Heart right ventricle (tissue), 16 donors: Measurements from ENCODE around the gene NRTN. TPM values are rescaled to one million over a fixed set of nuclear protein-coding genes. Genes with fewer than 3 reads are reported as not detected.
A peak's percentile ranks its signal among the peaks of the same experiment; 100 is the strongest.
"Not testable (repeated sequence)": the region's sequence is repeated elsewhere in the genome, so short reads cannot be mapped to it uniquely, and the experiment has no call there.

Experiments used
- ATAC-seq, 8 donors: fragments of 200-7000 bp; cut with Tn5 transposase; one replicate each; pipeline ENCODE4 v1.9.1; 2020; ENCODE audit warnings: mild to moderate bottlenecking in 8 of 8, moderate library complexity in 8 of 8, moderate number of reproducible peaks in 1 of 8
- DNase-seq, 2 donors: peaks; one replicate each; pipeline ENCODE4 v3.0.0-alpha.2; 2020
- H3K27ac ChIP-seq, 10 donors: fragments of 200-600 bp; sonication (generic) in 2 of 10; one replicate each; pipeline versions ENCODE4 v1.5.0 to v1.8.0; 2020 to 2022; ENCODE audit warnings: mild to moderate bottlenecking in 3 of 10
- H3K27me3 ChIP-seq, 7 donors: fragments of 200-600 bp; one replicate each; pipeline ENCODE4 v1.8.0; 2021 to 2022; ENCODE audit warnings: mild to moderate bottlenecking in 2 of 7
- H3K36me3 ChIP-seq, 9 donors: fragments of 200-600 bp; sonication (generic) in 1 of 9; one replicate each; pipeline versions ENCODE4 v1.5.0 to v1.8.0; 2020 to 2022; ENCODE audit warnings: mild to moderate bottlenecking in 2 of 9
- H3K4me1 ChIP-seq, 9 donors: fragments of 200-600 bp; sonication (generic) in 1 of 9; one replicate each; pipeline versions ENCODE4 v1.5.0 to v1.8.0; 2020 to 2022; ENCODE audit warnings: mild to moderate bottlenecking in 4 of 9
- H3K4me3 ChIP-seq, 10 donors: fragments of 200-600 bp; sonication (generic) in 2 of 10; one replicate each; pipeline versions ENCODE4 v1.5.0 to v1.8.0; 2020 to 2022; ENCODE audit warnings: mild to moderate bottlenecking in 7 of 10, moderate library complexity in 2 of 10
- H3K9me3 ChIP-seq, 11 donors: fragments of 200-600 bp in 10 of 11; sonication (generic) in 2 of 11; one replicate each; pipeline versions ENCODE4 v1.5.0 to v1.8.0; 2013 to 2022; ENCODE audit warnings: mild to moderate bottlenecking in 2 of 11, control low read depth in 1 of 11, moderate library complexity in 1 of 11
- CTCF ChIP-seq, 9 donors: fragments of 200-600 bp; sonication (generic) in 2 of 9; IDR thresholded peaks; one replicate each; pipeline versions ENCODE4 v1.5.0 to v1.8.0; 2021 to 2022; ENCODE audit warnings: antibody characterized with exemption in 9 of 9, mild to moderate bottlenecking in 5 of 9, moderate library complexity in 1 of 9
- WGBS, 2 donors: extraction: QIAGEN DNeasy Blood & Tissue Kit; methylation state at CpG; one replicate each; pipeline ENCODE4 v1.1.7; 2013; ENCODE audit warnings: inconsistent platforms in 1 of 2; 5-methylcytosine and 5-hydroxymethylcytosine counted together
- intact Hi-C, 10 donors: fragments of 100-400 bp; cut with DNase I; formaldehyde crosslinking; loops; one replicate each; pipeline versions ENCODE4 v1.11.1 to v1.14.2; 2022
- polyA plus RNA-seq, 2 donors: library from polyadenylated mRNA; stranded (reverse); fragments of 200-250 nt; gene quantifications; one replicate each; pipeline ENCODE4 v1.2.3, GENCODE V29; 2013
- total RNA-seq, 10 donors: library from RNA; stranded (reverse); fragmentation: NEBNext Ultra II Directional in 3 of 10; extraction: Animal tissue kit (Norgen Biotek cat#: 25700) in 3 of 10; gene quantifications; one replicate each; pipeline versions ENCODE4 v1.2.1 to v1.2.4, GENCODE V29; 2021 to 2023
- donor health status: Arrhythmogenic right ventricular cardiomyopathy.
- donor health status: ischemic (EF 13 %, LVEDD 7.1; RV severe dilation, severe dysfunction).
- donor health status: healthy with polysubstance abuse.
- donor health status: DM: no; HTN: yes; CAD: no.
- donor health status: DM: no; HTN: no; CAD: no.
- donor health status: ischemic (EF 25% LVEDD 6.9; RV normal size, moderate dysfunction).
- donor health status: ischemic (EF 25% LVEDD 5.7; RV mildly dilated, moderate dysfunction).
- donor health status: healthy.
- donor health status: DM: yes; HTN: yes; CAD: no.
- donor health status: Ischemic cardiomyopathy.
- donor health status: ischemic (EF 35%, LVEDD 5.7; RV mildly dilated, moderate dysfunction).
- donor health status: nonischemic (EF 11% LVEDD 7.7; RV severe dilation, severe dysfunction).
- donor health status: DM: yes; HTN: yes; CAD: no.
- donor health status: PGD.
- donor health status: ischemic (EF 29% LVEDD 5.4; RV normal size, mild dysfunction).
- donor health status: nonischemic (EF 23%, LVEDD 6.1; RV moderate dilation, normal function).

Gene NRTN
- total and polyA plus RNA-seq, 12 donors: 4.5 to 40.4 (median 16.2) TPM

GRCh38 chr19:5850743-5851293 lies 46.0 kb downstream of the NRTN start:
- 20 to 25% methylated on average over 5 of the region's 5 CpGs for WGBS, 2 donors
- no peak overlapping the region for H3K27ac ChIP-seq
- H3K27me3 ChIP-seq: peaks cover 0 to 4% (median 0%) of the 10 kb centered on the region in 7 donors
- ATAC-seq (peak in 1 of 8 donors; percentile 13), DNase-seq (no peak)
- no peaks in the 10 kb centered on the region for H3K9me3 ChIP-seq
- H3K4me3 ChIP-seq: no peak overlapping the region
- H3K36me3 ChIP-seq: no peaks in the 10 kb centered on the region
- peaks cover 0 to 4% (median 0%) of the 10 kb centered on the region in 9 donors for H3K4me1 ChIP-seq
- intact Hi-C loops: no loop called here
- TF ChIP-seq CTCF (IDR thresholded peaks at IDR 0.05): no peak

GRCh38 chr19:5851302-5851701 lies 46.4 kb downstream of the NRTN start, which contains the start of gene FUT3:
Gene FUT3 (minus strand): TSS chr19:5851449.
- Histone ChIP-seq H3K27ac (no peak within 1 kb of the TSS), H3K27me3 (peaks cover 0 to 4% (median 0%) of the 10 kb centered on the region in 7 donors), H3K4me1 (peaks cover 0 to 4% (median 0%) of the 10 kb centered on the region in 9 donors), H3K9me3 (no peaks in the 10 kb centered on the region), H3K4me3 (no peak within 1 kb of the TSS), H3K36me3 (no peaks in the 10 kb centered on the region)
- 68 to 77% methylated on average over 10 of the region's 10 CpGs for WGBS, 2 donors
- DNase-seq (no peak), ATAC-seq (no peak)
- intact Hi-C loops: no loop called here
- no peak for TF ChIP-seq CTCF (IDR thresholded peaks at IDR 0.05)

- intact Hi-C loops: not testable (repeated sequence)
Observed at GRCh38 chr19:5854121-5854520, 49.3 kb downstream of the NRTN start.

GRCh38 chr19:5855151-5855550 lies 50.3 kb downstream of the NRTN start:
- H3K4me3 ChIP-seq, DNase-seq, H3K4me1 ChIP-seq, H3K27ac ChIP-seq, H3K36me3 ChIP-seq, H3K27me3 ChIP-seq, H3K9me3 ChIP-seq, ATAC-seq, intact Hi-C loops: not testable (repeated sequence)
- WGBS, 2 donors: 77 to 85% methylated on average over 9 of the region's 9 CpGs

More at GRCh38 chr19:5854121-5854520, 49.3 kb downstream of the NRTN start:
- 78 to 85% methylated on average over 10 of the region's 10 CpGs for WGBS, 2 donors
- H3K4me1 ChIP-seq, H3K4me3 ChIP-seq, H3K27ac ChIP-seq, DNase-seq, H3K36me3 ChIP-seq, H3K9me3 ChIP-seq, H3K27me3 ChIP-seq, ATAC-seq: not testable (repeated sequence)

GRCh38 chr19:5857203-5858081 lies 52.6 kb downstream of the NRTN start:
- no peaks in the 10 kb centered on the region for H3K9me3 ChIP-seq
- DNase-seq (no peak), ATAC-seq (no peak)
- 86 to 89% methylated on average over 18 of the region's 18 CpGs for WGBS, 2 donors
- peaks cover 0 to 7% (median 0%) of the 10 kb centered on the region in 7 donors for H3K27me3 ChIP-seq
- intact Hi-C loops: no loop called here
- H3K27ac ChIP-seq: no peak overlapping the region
- no peaks in the 10 kb centered on the region for H3K4me1 ChIP-seq
- no peaks in the 10 kb centered on the region for H3K36me3 ChIP-seq
- no peak for TF ChIP-seq CTCF (IDR thresholded peaks at IDR 0.05)
- no peak overlapping the region for H3K4me3 ChIP-seq
